Measurements from ENCODE around the gene TMEM117.
A peak's percentile ranks its signal among the peaks of the same experiment; 100 is the strongest.

The TMEM117 gene

GRCh38 chr12:44314007-44314500, 478.2 kb downstream of the TMEM117 start:
- no peak for DNase-seq (ENCODE audit: low read depth)
- no peak overlapping the region for H3K4me3 ChIP-seq (ENCODE audit: low read length)
- no peak for TF ChIP-seq CTCF (conservative IDR thresholded peaks at IDR 0.05; ENCODE audit: low read depth, low read length)

- TF ChIP-seq CTCF (conservative IDR thresholded peaks at IDR 0.05; ENCODE audit: low read depth, low read length) = peak; percentile 47
- no peak overlapping the region for H3K4me3 ChIP-seq (ENCODE audit: low read length)
- DNase-seq (ENCODE audit: low read depth) = no peak
These were observed 481.8 kb downstream of the TMEM117 start for GRCh38 chr12:44317651-44318126.

- no peak for TF ChIP-seq CTCF (conservative IDR thresholded peaks at IDR 0.05; ENCODE audit: low read depth, low read length)
- no peak for DNase-seq (ENCODE audit: low read depth)
- no peak overlapping the region for H3K4me3 ChIP-seq (ENCODE audit: low read length)
These were observed 495.4 kb downstream of the TMEM117 start for GRCh38 chr12:44331269-44331668.

GRCh38 chr12:44334347-44334746, 498.5 kb downstream of the TMEM117 start:
- no peak for TF ChIP-seq CTCF (conservative IDR thresholded peaks at IDR 0.05; ENCODE audit: low read depth, low read length)
- no peak for DNase-seq (ENCODE audit: low read depth)

GRCh38 chr12:44335030-44335429, 499.1 kb downstream of the TMEM117 start:
- DNase-seq (ENCODE audit: low read depth) = no peak
- H3K4me3 ChIP-seq (ENCODE audit: low read length) = no peak overlapping the region
- no peak for TF ChIP-seq CTCF (conservative IDR thresholded peaks at IDR 0.05; ENCODE audit: low read depth, low read length)

More at GRCh38 chr12:44334347-44334746, 498.5 kb downstream of the TMEM117 start:
- no peak overlapping the region for H3K4me3 ChIP-seq (ENCODE audit: low read length)

GRCh38 chr12:44336577-44336976, 500.7 kb downstream of the TMEM117 start:
- no peak overlapping the region for H3K4me3 ChIP-seq (ENCODE audit: low read length)
- TF ChIP-seq CTCF (conservative IDR thresholded peaks at IDR 0.05; ENCODE audit: low read depth, low read length) = no peak
- no peak for DNase-seq (ENCODE audit: low read depth)

- no peak overlapping the region for H3K4me3 ChIP-seq (ENCODE audit: low read length)
- DNase-seq (ENCODE audit: low read depth) = no peak
- no peak for TF ChIP-seq CTCF (conservative IDR thresholded peaks at IDR 0.05; ENCODE audit: low read depth, low read length)
These were observed 506.5 kb downstream of the TMEM117 start for GRCh38 chr12:44342371-44342770.
